Measurements from ENCODE around the gene CD200.

CD200 gene

GRCh38 chr3:112331851-112332250 is 1.1 kb upstream of the CD200 start:
- no peak for DNase-seq (ENCODE audit: extremely low read depth in 1 of 2, low read depth in 1 of 2)

GRCh38 chr3:112333381-112334317 is 693 bp downstream of the CD200 start:
- DNase-seq (ENCODE audit: extremely low read depth in 1 of 2, low read depth in 1 of 2): no peak

- no peak for DNase-seq (ENCODE audit: extremely low read depth in 1 of 2, low read depth in 1 of 2)
Measured at GRCh38 chr3:112334691-112335433, 1.9 kb downstream of the CD200 start.

- no peak for DNase-seq (ENCODE audit: extremely low read depth in 1 of 2, low read depth in 1 of 2)
Measured at GRCh38 chr3:112335434-112335781, 2.5 kb downstream of the CD200 start.

- no peak for DNase-seq (ENCODE audit: extremely low read depth in 1 of 2, low read depth in 1 of 2)
Measured at GRCh38 chr3:112338021-112338726, 5.2 kb downstream of the CD200 start.

GRCh38 chr3:112338727-112339056 is 5.7 kb downstream of the CD200 start:
- DNase-seq (ENCODE audit: extremely low read depth in 1 of 2, low read depth in 1 of 2): no peak

- no peak for DNase-seq (ENCODE audit: extremely low read depth in 1 of 2, low read depth in 1 of 2)
Measured at GRCh38 chr3:112339134-112339533, 6.2 kb downstream of the CD200 start.

- DNase-seq (ENCODE audit: extremely low read depth in 1 of 2, low read depth in 1 of 2): no peak
Measured at GRCh38 chr3:112339609-112340008, 6.7 kb downstream of the CD200 start.

GRCh38 chr3:112341386-112341785 is 8.4 kb downstream of the CD200 start:
- DNase-seq (ENCODE audit: extremely low read depth in 1 of 2, low read depth in 1 of 2): no peak

- DNase-seq (ENCODE audit: extremely low read depth in 1 of 2, low read depth in 1 of 2): no peak
Measured at GRCh38 chr3:112345681-112346080, 12.7 kb downstream of the CD200 start.

- DNase-seq (ENCODE audit: extremely low read depth in 1 of 2, low read depth in 1 of 2): no peak
Measured at GRCh38 chr3:112346491-112347122, 13.7 kb downstream of the CD200 start.

- no peak for DNase-seq (ENCODE audit: extremely low read depth in 1 of 2, low read depth in 1 of 2)
Measured at GRCh38 chr3:112348943-112349342, 16.0 kb downstream of the CD200 start.

- DNase-seq (ENCODE audit: extremely low read depth in 1 of 2, low read depth in 1 of 2): no peak
Measured at GRCh38 chr3:112349557-112349956, 16.6 kb downstream of the CD200 start.

- no peak for DNase-seq (ENCODE audit: extremely low read depth in 1 of 2, low read depth in 1 of 2)
Measured at GRCh38 chr3:112350018-112350810, 17.3 kb downstream of the CD200 start.

GRCh38 chr3:112351036-112351435 is 18.1 kb downstream of the CD200 start:
- no peak for DNase-seq (ENCODE audit: extremely low read depth in 1 of 2, low read depth in 1 of 2)

- no peak for DNase-seq (ENCODE audit: extremely low read depth in 1 of 2, low read depth in 1 of 2)
Measured at GRCh38 chr3:112351823-112352222, 18.9 kb downstream of the CD200 start.

GRCh38 chr3:112352720-112353119 is 19.8 kb downstream of the CD200 start:
- DNase-seq (ENCODE audit: extremely low read depth in 1 of 2, low read depth in 1 of 2): no peak

- no peak for DNase-seq (ENCODE audit: extremely low read depth in 1 of 2, low read depth in 1 of 2)
Measured at GRCh38 chr3:112353365-112353764, 20.4 kb downstream of the CD200 start.

- DNase-seq (ENCODE audit: extremely low read depth in 1 of 2, low read depth in 1 of 2): no peak
Measured at GRCh38 chr3:112354642-112355306, 21.8 kb downstream of the CD200 start.

- no peak for DNase-seq (ENCODE audit: extremely low read depth in 1 of 2, low read depth in 1 of 2)
Measured at GRCh38 chr3:112355307-112355687, 22.3 kb downstream of the CD200 start.

Data from stimulated activated CD8-positive, alpha-beta memory T cell treated with anti-CD3 and anti-CD28 coated beads, Interleukin-7, amount 100 ng/mL, for 48 hours (primary cell).